ENCODE data around the gene MUSK.
"Not testable (repeated sequence)": the region's sequence is repeated elsewhere in the genome, so short reads cannot be mapped to it uniquely, and the experiment has no call there.

Gene MUSK

GRCh38 chr9:110669433-110669832 is 842 bp downstream of the MUSK start:
- Mint-ChIP-seq H3K36me3 (ENCODE audit: low read depth) (no peaks in the 10 kb centered on the region), H3K9me3 (peaks cover 3% of the 10 kb centered on the region), H3K27ac (no peak overlapping the region), H3K4me3 (no peak overlapping the region), H3K4me1 (no peaks in the 10 kb centered on the region), H3K27me3 (ENCODE audit: low read depth, poor library complexity) (no peaks in the 10 kb centered on the region)
- no peak for TF ChIP-seq CTCF (IDR thresholded peaks at IDR 0.05)
- no peak for DNase-seq

- H3K4me3 Mint-ChIP-seq, result no peak overlapping the region
- peak overlapping the region; percentile 60 for H3K27ac Mint-ChIP-seq
- no peaks in the 10 kb centered on the region for H3K36me3 Mint-ChIP-seq (ENCODE audit: low read depth)
- TF ChIP-seq CTCF (IDR thresholded peaks at IDR 0.05), result no peak
- H3K9me3 Mint-ChIP-seq, result peaks cover 5% of the 10 kb centered on the region
- no peak for DNase-seq
- H3K27me3 Mint-ChIP-seq (ENCODE audit: low read depth, poor library complexity), result no peaks in the 10 kb centered on the region
- H3K4me1 Mint-ChIP-seq, result no peaks in the 10 kb centered on the region
Observed at GRCh38 chr9:110671849-110672248, 3.3 kb downstream of the MUSK start.

- Mint-ChIP-seq H3K4me3 (no peak overlapping the region), H3K27me3 (ENCODE audit: low read depth, poor library complexity) (no peaks in the 10 kb centered on the region), H3K9me3 (peaks cover 6% of the 10 kb centered on the region), H3K27ac (no peak overlapping the region), H3K36me3 (ENCODE audit: low read depth) (no peaks in the 10 kb centered on the region), H3K4me1 (no peaks in the 10 kb centered on the region)
- TF ChIP-seq CTCF (IDR thresholded peaks at IDR 0.05), result no peak
- DNase-seq, result no peak
Observed at GRCh38 chr9:110672873-110673510, 4.4 kb downstream of the MUSK start.

- Mint-ChIP-seq H3K9me3 (no peaks in the 10 kb centered on the region), H3K4me3 (no peak overlapping the region), H3K36me3 (ENCODE audit: low read depth) (no peaks in the 10 kb centered on the region), H3K27ac (no peak overlapping the region), H3K4me1 (no peaks in the 10 kb centered on the region), H3K27me3 (ENCODE audit: low read depth, poor library complexity) (no peaks in the 10 kb centered on the region)
- no peak for DNase-seq
- TF ChIP-seq CTCF (IDR thresholded peaks at IDR 0.05), result no peak
Observed at GRCh38 chr9:110687497-110687896, 18.9 kb downstream of the MUSK start.

- H3K4me3 Mint-ChIP-seq, result no peak overlapping the region
- H3K9me3 Mint-ChIP-seq, result no peaks in the 10 kb centered on the region
- H3K4me1 Mint-ChIP-seq, result no peaks in the 10 kb centered on the region
- DNase-seq, result no peak
- H3K27ac Mint-ChIP-seq, result no peak overlapping the region
- H3K36me3 Mint-ChIP-seq (ENCODE audit: low read depth), result no peaks in the 10 kb centered on the region
- TF ChIP-seq CTCF (IDR thresholded peaks at IDR 0.05), result no peak
- no peaks in the 10 kb centered on the region for H3K27me3 Mint-ChIP-seq (ENCODE audit: low read depth, poor library complexity)
Observed at GRCh38 chr9:110688329-110688728, 19.7 kb downstream of the MUSK start.

- Mint-ChIP-seq H3K9me3 (no peaks in the 10 kb centered on the region), H3K4me1 (no peaks in the 10 kb centered on the region), H3K27me3 (ENCODE audit: low read depth, poor library complexity) (no peaks in the 10 kb centered on the region), H3K36me3 (ENCODE audit: low read depth) (no peaks in the 10 kb centered on the region), H3K4me3 (no peak overlapping the region), H3K27ac (no peak overlapping the region)
- DNase-seq, result no peak
- no peak for TF ChIP-seq CTCF (IDR thresholded peaks at IDR 0.05)
Observed at GRCh38 chr9:110691002-110691549, 22.5 kb downstream of the MUSK start.

GRCh38 chr9:110695846-110696245 is 27.3 kb downstream of the MUSK start:
- DNase-seq; H3K27ac Mint-ChIP-seq; H3K4me1 Mint-ChIP-seq; H3K36me3 Mint-ChIP-seq (ENCODE audit: low read depth); H3K27me3 Mint-ChIP-seq (ENCODE audit: low read depth, poor library complexity); H3K9me3 Mint-ChIP-seq; H3K4me3 Mint-ChIP-seq: not testable (repeated sequence)

All from nephron progenitor cell (in vitro differentiated cells).